ENCODE data around the gene CR1. TPM values are rescaled to one million over a fixed set of nuclear protein-coding genes. Genes with fewer than 3 reads are reported as not detected.

CR1 gene
- polyA plus RNA-seq, 1 donor (not counting 4 experiments of a cell fraction or from before 2014, with no cell fraction given): 0.09 TPM

DNA sequence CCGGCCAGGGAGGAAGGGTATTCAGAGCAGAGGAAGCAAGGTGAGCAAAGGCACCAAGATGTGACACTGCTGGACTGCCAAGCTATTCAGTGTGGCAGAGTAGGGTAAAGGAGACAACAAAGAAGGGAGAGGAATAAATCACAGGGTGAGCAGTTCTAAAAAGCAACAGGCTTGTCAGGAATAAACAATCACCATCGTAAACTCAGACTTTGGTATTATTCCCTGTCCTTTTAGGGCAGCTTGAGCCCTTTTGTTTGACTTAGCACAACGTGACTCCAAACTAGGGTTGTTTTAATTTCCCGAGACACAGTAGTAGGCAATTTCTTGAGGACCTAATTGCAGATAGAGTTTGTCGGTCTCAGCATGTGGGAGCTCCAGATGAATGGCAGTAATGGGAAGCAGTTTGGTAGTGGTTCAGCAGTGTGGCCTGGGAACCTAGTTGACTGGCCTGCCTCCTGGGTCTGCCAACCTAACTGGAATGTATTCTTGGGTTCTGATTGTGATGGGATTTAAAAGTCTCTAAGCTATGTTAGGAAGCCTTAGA lies 153.3 kb downstream of the CR1 start:
- no peaks in the 10 kb centered on the region for H3K36me3 ChIP-seq (ENCODE audit: control insufficient read depth in 2 of 2, extremely low read depth in 1 of 2, insufficient read depth in 2 of 2, low read length in 2 of 2)
- no peak overlapping the region for H3K4me3 ChIP-seq (ENCODE audit: control insufficient read depth in 2 of 3, extremely low read depth in 1 of 3, insufficient read depth in 2 of 3, low read depth in 1 of 3, low read length in 3 of 3)
- dilution Hi-C loops (cut with MboI; ENCODE audit: extremely low pct_ligation_motif_present, low sequenced_read_pairs): no loop called here
- H3K9ac ChIP-seq (ENCODE audit: control insufficient read depth, extremely low read depth, insufficient read depth, low read length): no peak overlapping the region
- no peak for DNase-seq (ENCODE audit: low read depth, low spot score)
- no peaks in the 10 kb centered on the region for H4K20me1 ChIP-seq (ENCODE audit: control insufficient read depth, extremely low read depth, insufficient read depth, low read length)
- H2AFZ ChIP-seq (ENCODE audit: control insufficient read depth, low read length): no peak overlapping the region
- H3K4me1 ChIP-seq (ENCODE audit: control insufficient read depth, extremely low read depth, insufficient read depth, low read length): peaks cover 2% of the 10 kb centered on the region
- no peaks in the 10 kb centered on the region for H3K79me2 ChIP-seq (ENCODE audit: control insufficient read depth, insufficient read depth, low read length)
- no peak for FAIRE-seq
- H3K27ac ChIP-seq (ENCODE audit: control insufficient read depth, insufficient read depth, low read length): no peak overlapping the region
- H3K9me1 ChIP-seq (ENCODE audit: control insufficient read depth, extremely low read depth, insufficient read depth, low read length): no peaks in the 10 kb centered on the region
- H3K27me3 ChIP-seq (ENCODE audit: control insufficient read depth, extremely low read depth, insufficient read depth, low read length): peaks cover 12% of the 10 kb centered on the region
- H3K9me3 ChIP-seq (ENCODE audit: control insufficient read depth, low read depth, low read length): no peaks in the 10 kb centered on the region
- H3K4me2 ChIP-seq (ENCODE audit: control insufficient read depth, extremely low read depth, insufficient read depth, low read depth, low read length): no peak overlapping the region
- TF ChIP-seq, protein P1, sequence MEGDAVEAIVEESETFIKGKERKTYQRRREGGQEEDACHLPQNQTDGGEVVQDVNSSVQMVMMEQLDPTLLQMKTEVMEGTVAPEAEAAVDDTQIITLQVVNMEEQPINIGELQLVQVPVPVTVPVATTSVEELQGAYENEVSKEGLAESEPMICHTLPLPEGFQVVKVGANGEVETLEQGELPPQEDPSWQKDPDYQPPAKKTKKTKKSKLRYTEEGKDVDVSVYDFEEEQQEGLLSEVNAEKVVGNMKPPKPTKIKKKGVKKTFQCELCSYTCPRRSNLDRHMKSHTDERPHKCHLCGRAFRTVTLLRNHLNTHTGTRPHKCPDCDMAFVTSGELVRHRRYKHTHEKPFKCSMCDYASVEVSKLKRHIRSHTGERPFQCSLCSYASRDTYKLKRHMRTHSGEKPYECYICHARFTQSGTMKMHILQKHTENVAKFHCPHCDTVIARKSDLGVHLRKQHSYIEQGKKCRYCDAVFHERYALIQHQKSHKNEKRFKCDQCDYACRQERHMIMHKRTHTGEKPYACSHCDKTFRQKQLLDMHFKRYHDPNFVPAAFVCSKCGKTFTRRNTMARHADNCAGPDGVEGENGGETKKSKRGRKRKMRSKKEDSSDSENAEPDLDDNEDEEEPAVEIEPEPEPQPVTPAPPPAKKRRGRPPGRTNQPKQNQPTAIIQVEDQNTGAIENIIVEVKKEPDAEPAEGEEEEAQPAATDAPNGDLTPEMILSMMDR (optimal IDR thresholded peaks at IDR 0.05 in 1 of 3, IDR thresholded peaks at IDR 0.05 in 1 of 3, conservative IDR thresholded peaks at IDR 0.05 in 1 of 3; ENCODE audit: extremely low read depth in 1 of 3, insufficient read depth in 2 of 3, low read length in 3 of 3): no peak
- TF ChIP-seq EZH2 (IDR thresholded peaks at IDR 0.05; ENCODE audit: low read length): no peak

DNA sequence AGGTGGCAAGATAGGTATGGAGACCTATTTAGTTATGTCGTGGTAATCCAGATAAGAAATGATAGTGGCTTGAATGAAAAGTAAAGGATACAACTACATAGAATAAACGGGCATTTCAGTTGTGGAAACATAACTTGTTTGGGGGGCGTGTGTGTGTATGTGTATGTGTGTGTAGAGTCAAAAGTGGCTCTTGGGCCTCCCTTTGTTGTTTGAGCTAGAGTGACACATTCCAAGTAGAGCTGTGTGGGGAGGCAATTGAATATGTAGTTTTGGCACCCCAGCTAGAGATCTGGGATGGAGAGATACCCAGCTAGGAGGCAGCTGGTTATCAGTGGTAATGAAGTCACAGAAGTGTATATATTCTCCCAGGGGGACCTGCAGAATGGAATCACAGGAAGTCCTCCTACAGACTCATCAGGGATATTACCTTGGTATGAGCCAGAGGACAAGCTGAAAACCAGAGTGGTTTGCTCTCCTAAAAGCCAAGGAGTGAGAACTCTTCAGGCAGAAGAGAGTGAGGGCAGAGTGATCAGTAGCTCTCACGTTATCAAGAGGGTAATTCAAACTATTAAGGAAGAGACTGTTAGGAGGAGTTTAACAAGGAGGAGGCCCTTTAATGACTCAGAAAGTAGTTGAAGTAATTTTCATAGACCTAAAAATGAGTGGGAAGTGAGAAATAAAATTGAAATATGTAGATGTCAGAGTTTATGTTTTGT lies 154.1 kb downstream of the CR1 start:
- no peaks in the 10 kb centered on the region for H3K9me1 ChIP-seq (ENCODE audit: control insufficient read depth, extremely low read depth, insufficient read depth, low read length)
- H3K4me1 ChIP-seq (ENCODE audit: control insufficient read depth, extremely low read depth, insufficient read depth, low read length): no peaks in the 10 kb centered on the region
- H3K27me3 ChIP-seq (ENCODE audit: control insufficient read depth, extremely low read depth, insufficient read depth, low read length): peaks cover 10% of the 10 kb centered on the region
- dilution Hi-C loops (cut with MboI; ENCODE audit: extremely low pct_ligation_motif_present, low sequenced_read_pairs): no loop called here
- no peak for DNase-seq (ENCODE audit: low read depth, low spot score)
- H3K9me3 ChIP-seq (ENCODE audit: control insufficient read depth, low read depth, low read length): no peaks in the 10 kb centered on the region
- H4K20me1 ChIP-seq (ENCODE audit: control insufficient read depth, extremely low read depth, insufficient read depth, low read length): no peaks in the 10 kb centered on the region
- no peak overlapping the region for H3K4me3 ChIP-seq (ENCODE audit: control insufficient read depth in 2 of 3, extremely low read depth in 1 of 3, insufficient read depth in 2 of 3, low read depth in 1 of 3, low read length in 3 of 3)
- no peak overlapping the region for H2AFZ ChIP-seq (ENCODE audit: control insufficient read depth, low read length)
- no peak overlapping the region for H3K27ac ChIP-seq (ENCODE audit: control insufficient read depth, insufficient read depth, low read length)
- H3K36me3 ChIP-seq (ENCODE audit: control insufficient read depth in 2 of 2, extremely low read depth in 1 of 2, insufficient read depth in 2 of 2, low read length in 2 of 2): no peaks in the 10 kb centered on the region
- no peaks in the 10 kb centered on the region for H3K79me2 ChIP-seq (ENCODE audit: control insufficient read depth, insufficient read depth, low read length)
- FAIRE-seq: no peak
- no peak overlapping the region for H3K4me2 ChIP-seq (ENCODE audit: control insufficient read depth, extremely low read depth, insufficient read depth, low read depth, low read length)
- TF ChIP-seq, protein P1 (optimal IDR thresholded peaks at IDR 0.05 in 1 of 3, IDR thresholded peaks at IDR 0.05 in 1 of 3, conservative IDR thresholded peaks at IDR 0.05 in 1 of 3; ENCODE audit: extremely low read depth in 1 of 3, insufficient read depth in 2 of 3, low read length in 3 of 3): no peak
- no peak for TF ChIP-seq EZH2 (IDR thresholded peaks at IDR 0.05; ENCODE audit: low read length)
- no peak overlapping the region for H3K9ac ChIP-seq (ENCODE audit: control insufficient read depth, extremely low read depth, insufficient read depth, low read length)

Measured in keratinocyte (primary cell).